ENCODE results near the gene DDX51.
"Not testable (repeated sequence)": the region's sequence is repeated elsewhere in the genome, so short reads cannot be mapped to it uniquely, and the experiment has no call there.

DDX51 gene

GRCh38 chr12:132137483-132138125 is 6.5 kb downstream of the DDX51 start:
- no peaks in the 10 kb centered on the region for H3K27me3 ChIP-seq
- no peaks in the 10 kb centered on the region for H3K4me1 ChIP-seq
- H3K36me3 ChIP-seq: peaks cover 40% of the 10 kb centered on the region
- H3K4me3 ChIP-seq (ENCODE audit: low read depth, low read length): no peak overlapping the region
- TF ChIP-seq, protein P1, sequence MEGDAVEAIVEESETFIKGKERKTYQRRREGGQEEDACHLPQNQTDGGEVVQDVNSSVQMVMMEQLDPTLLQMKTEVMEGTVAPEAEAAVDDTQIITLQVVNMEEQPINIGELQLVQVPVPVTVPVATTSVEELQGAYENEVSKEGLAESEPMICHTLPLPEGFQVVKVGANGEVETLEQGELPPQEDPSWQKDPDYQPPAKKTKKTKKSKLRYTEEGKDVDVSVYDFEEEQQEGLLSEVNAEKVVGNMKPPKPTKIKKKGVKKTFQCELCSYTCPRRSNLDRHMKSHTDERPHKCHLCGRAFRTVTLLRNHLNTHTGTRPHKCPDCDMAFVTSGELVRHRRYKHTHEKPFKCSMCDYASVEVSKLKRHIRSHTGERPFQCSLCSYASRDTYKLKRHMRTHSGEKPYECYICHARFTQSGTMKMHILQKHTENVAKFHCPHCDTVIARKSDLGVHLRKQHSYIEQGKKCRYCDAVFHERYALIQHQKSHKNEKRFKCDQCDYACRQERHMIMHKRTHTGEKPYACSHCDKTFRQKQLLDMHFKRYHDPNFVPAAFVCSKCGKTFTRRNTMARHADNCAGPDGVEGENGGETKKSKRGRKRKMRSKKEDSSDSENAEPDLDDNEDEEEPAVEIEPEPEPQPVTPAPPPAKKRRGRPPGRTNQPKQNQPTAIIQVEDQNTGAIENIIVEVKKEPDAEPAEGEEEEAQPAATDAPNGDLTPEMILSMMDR (IDR thresholded peaks at IDR 0.05; ENCODE audit: low read depth, low read length): no peak
- H3K9me3 ChIP-seq: no peaks in the 10 kb centered on the region; the same call in 1 of the 2 replicates
- DNase-seq: no peak

DNA sequence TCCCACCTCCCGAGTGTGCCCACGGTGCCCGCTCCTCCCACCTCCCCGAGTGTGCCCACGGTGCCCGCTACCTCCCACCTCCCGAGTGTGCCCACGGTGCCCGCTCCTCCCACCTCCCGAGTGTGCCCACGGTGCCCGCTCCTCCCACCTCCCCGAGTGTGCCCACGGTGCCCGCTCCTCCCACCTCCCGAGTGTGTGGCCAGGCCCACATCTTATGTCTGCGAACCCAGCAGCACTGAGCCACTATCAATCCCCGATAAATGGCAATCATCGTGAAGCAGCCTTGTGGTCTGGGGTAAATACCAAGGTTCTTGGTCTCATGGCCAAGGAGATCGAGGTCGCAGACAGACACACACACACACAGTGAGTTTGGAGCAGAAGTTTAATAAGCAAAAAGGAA is 7.9 kb downstream of the DDX51 start:
- not testable (repeated sequence) for H3K27me3 ChIP-seq; H3K4me1 ChIP-seq; H3K4me3 ChIP-seq (ENCODE audit: low read depth, low read length); DNase-seq; H3K9me3 ChIP-seq
- peaks cover 27% of the 10 kb centered on the region for H3K36me3 ChIP-seq

DNA sequence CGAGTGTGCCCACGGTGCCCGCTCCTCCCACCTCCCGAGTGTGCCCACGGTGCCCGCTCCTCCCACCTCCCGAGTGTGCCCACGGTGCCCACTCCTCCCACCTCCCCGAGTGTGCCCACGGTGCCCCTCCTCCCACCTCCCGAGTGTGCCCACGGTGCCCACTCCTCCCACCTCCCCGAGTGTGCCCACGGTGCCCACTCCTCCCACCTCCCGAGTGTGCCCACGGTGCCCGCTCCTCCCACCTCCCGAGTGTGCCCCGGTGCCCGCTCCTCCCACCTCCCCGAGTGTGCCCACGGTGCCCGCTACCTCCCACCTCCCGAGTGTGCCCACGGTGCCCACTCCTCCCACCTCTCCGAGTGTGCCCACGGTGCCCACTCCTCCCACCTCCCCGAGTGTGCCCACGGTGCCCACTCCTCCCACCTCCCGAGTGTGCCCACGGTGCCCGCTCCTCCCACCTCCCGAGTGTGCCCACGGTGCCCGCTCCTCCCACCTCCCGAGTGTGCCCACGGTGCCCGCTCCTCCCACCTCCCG is 9.4 kb downstream of the DDX51 start:
- H3K36me3 ChIP-seq: peaks cover 11% of the 10 kb centered on the region
- H3K9me3 ChIP-seq; H3K4me3 ChIP-seq (ENCODE audit: low read depth, low read length); H3K27me3 ChIP-seq; DNase-seq; H3K4me1 ChIP-seq: not testable (repeated sequence)

DNA sequence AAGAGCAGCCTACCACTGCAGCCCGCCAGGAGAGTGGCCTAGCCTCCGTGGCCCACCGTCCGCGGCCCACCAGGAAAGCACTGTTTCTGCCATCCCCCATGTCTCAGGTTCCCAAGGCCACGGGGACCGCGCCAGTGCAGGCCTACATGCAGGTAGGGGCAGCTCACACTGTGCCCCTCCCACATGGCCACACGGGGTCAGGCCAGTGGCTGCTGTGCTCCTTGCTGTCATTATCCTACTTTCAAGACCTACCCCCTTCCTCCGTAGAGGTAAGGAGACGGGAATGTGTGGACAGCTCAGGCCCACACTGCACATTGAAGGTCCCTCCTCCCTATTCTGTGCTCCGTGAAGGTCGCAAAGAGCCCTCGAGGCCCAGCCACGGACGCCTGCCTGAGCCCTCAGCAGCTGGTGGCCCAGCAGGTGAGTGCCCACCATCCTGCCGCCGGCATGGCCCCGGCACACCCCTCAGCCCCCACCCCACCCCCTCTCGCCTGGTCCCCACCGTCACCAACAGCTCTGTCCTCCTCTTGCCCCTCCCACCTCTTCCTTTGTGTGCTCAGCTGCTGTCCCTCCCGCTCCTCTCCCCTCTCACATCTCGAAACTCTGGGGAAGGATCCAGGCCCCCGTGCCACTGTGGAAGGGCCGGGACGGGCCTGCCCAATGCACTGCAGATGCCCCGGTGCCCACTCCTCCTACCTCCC is 10.0 kb downstream of the DDX51 start:
- Histone ChIP-seq H3K4me1 (no peaks in the 10 kb centered on the region), H3K27me3 (no peaks in the 10 kb centered on the region), H3K9me3 (no peaks in the 10 kb centered on the region; the same call in 1 of the 2 replicates), H3K4me3 (ENCODE audit: low read depth, low read length) (no peak overlapping the region), H3K36me3 (peaks cover 5% of the 10 kb centered on the region)
- DNase-seq: peak; percentile 25
- TF ChIP-seq, protein P1 (IDR thresholded peaks at IDR 0.05; ENCODE audit: low read depth, low read length): no peak

GRCh38 chr12:132132609-132133430 is 11.3 kb downstream of the DDX51 start:
- no peaks in the 10 kb centered on the region; the same call in 1 of the 2 replicates for H3K9me3 ChIP-seq
- H3K4me1 ChIP-seq: no peaks in the 10 kb centered on the region
- H3K36me3 ChIP-seq: peaks cover 6% of the 10 kb centered on the region; the same call in 1 of the 2 replicates
- no peak overlapping the region for H3K4me3 ChIP-seq (ENCODE audit: low read depth, low read length)
- DNase-seq: peak; percentile 10
- H3K27me3 ChIP-seq: no peaks in the 10 kb centered on the region
- TF ChIP-seq, protein P1 (IDR thresholded peaks at IDR 0.05; ENCODE audit: low read depth, low read length): no peak

DNA sequence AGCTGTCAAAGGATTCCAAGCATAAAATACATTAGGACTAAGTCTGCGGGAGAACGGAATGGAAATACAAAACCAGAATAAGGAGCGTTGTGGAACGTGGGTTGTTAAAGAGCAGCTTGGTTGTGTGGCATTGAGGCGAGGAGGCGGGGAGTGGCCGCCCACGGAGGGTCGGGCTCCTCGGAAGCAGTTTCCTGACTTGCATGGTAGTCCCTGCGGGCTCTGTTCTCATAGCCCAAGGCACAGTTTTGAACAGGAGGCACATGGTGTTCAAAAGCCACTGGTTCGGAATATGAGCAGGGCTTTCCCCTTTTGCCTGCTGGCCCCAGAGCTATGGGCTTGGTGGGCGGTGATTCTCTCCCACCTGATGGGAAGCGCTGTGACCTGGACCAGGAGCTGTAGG is 12.2 kb downstream of the DDX51 start:
- TF ChIP-seq, protein P1 (IDR thresholded peaks at IDR 0.05; ENCODE audit: low read depth, low read length): no peak
- H3K27me3 ChIP-seq: no peaks in the 10 kb centered on the region
- H3K36me3 ChIP-seq: peaks cover 14% of the 10 kb centered on the region
- no peaks in the 10 kb centered on the region; the same call in none of the 2 replicates for H3K9me3 ChIP-seq
- no peak overlapping the region for H3K4me3 ChIP-seq (ENCODE audit: low read depth, low read length)
- H3K4me1 ChIP-seq: no peaks in the 10 kb centered on the region
- DNase-seq: no peak

All from BE2C (cell line).